UCSD-AML1 (cell line): ENCODE results near the gene CREB5.

Source experiments
- DNase-seq: peaks from one replicate; lab custom pipeline; 2025; ENCODE audit not compliant: unreplicated experiment; lab: John Stamatoyannopoulos, UW

The CREB5 gene

GRCh38 chr7:28731092-28731658 lies 318.9 kb downstream of the CREB5 start:
- DNase-seq: no peak

GRCh38 chr7:28732071-28732869 lies 320.0 kb downstream of the CREB5 start:
- no peak for DNase-seq

GRCh38 chr7:28733035-28733434 lies 320.7 kb downstream of the CREB5 start:
- DNase-seq: no peak

GRCh38 chr7:28738412-28738811 lies 326.1 kb downstream of the CREB5 start:
- no peak for DNase-seq

- DNase-seq: no peak
Observed at GRCh38 chr7:28739128-28739527, 326.8 kb downstream of the CREB5 start.

GRCh38 chr7:28739826-28740225 lies 327.5 kb downstream of the CREB5 start:
- no peak for DNase-seq

GRCh38 chr7:28744951-28745350 lies 332.6 kb downstream of the CREB5 start:
- no peak for DNase-seq

- DNase-seq: no peak
Observed at GRCh38 chr7:28745351-28745750, 333.0 kb downstream of the CREB5 start.

- no peak for DNase-seq
Observed at GRCh38 chr7:28747404-28747803, 335.1 kb downstream of the CREB5 start.

GRCh38 chr7:28747854-28748253 lies 335.5 kb downstream of the CREB5 start:
- DNase-seq: no peak

- DNase-seq: no peak
Observed at GRCh38 chr7:28748346-28748745, 336.0 kb downstream of the CREB5 start.

- peak; percentile 5 for DNase-seq
Observed at GRCh38 chr7:28748933-28749584, 336.7 kb downstream of the CREB5 start.

- DNase-seq: no peak
Observed at GRCh38 chr7:28749638-28750037, 337.3 kb downstream of the CREB5 start.

GRCh38 chr7:28750981-28751380 lies 338.7 kb downstream of the CREB5 start:
- DNase-seq: no peak

GRCh38 chr7:28753613-28754012 lies 341.3 kb downstream of the CREB5 start:
- DNase-seq: no peak

GRCh38 chr7:28754027-28754426 lies 341.7 kb downstream of the CREB5 start:
- no peak for DNase-seq

GRCh38 chr7:28754447-28754846 lies 342.1 kb downstream of the CREB5 start:
- no peak for DNase-seq

- DNase-seq: no peak
Observed at GRCh38 chr7:28755255-28755654, 342.9 kb downstream of the CREB5 start.

- no peak for DNase-seq
Observed at GRCh38 chr7:28758186-28758585, 345.9 kb downstream of the CREB5 start.

- no peak for DNase-seq
Observed at GRCh38 chr7:28759475-28759971, 347.2 kb downstream of the CREB5 start.

GRCh38 chr7:28761505-28761904 lies 349.2 kb downstream of the CREB5 start:
- no peak for DNase-seq

- no peak for DNase-seq
Observed at GRCh38 chr7:28762651-28763050, 350.3 kb downstream of the CREB5 start.
